ENCODE results near the gene PACS2. TPM values are rescaled to one million over a fixed set of nuclear protein-coding genes. Genes with fewer than 3 reads are reported as not detected.

Gene PACS2
- total and polyA plus RNA-seq, 4 donors, result 5.1 to 21.9 (median 9.8) TPM

DNA sequence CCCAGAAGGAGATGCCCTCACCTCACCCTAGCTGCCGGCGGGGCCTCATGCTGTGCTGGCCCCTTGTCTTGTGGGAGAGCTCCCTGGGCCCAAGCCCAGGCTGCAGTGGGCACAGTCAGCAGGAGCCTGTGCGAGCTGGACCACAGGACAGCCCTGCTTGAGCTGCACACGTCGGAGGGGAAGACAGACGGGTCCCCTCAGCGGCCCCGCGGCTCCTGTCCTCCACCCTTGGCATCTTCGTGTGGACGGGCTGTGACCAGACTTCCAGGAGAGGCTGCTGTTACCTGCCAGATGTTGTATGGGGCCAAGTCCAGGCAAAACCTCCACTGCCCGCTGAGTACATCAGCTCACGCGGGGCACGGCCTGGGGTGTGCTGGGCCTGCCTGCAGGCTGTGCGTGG, 74.4 kb downstream of the PACS2 start:
- no peak overlapping the region for H3K27ac ChIP-seq (ENCODE audit: low read depth in 1 of 2, low read length in 2 of 2)
- DNase-seq (ENCODE audit: low spot score), result no peak
- no peaks in the 10 kb centered on the region for H3K4me1 ChIP-seq (ENCODE audit: control insufficient read depth in 4 of 4, insufficient read depth in 4 of 4, low read length in 3 of 4)
- no peaks in the 10 kb centered on the region for H3K9me3 ChIP-seq (ENCODE audit: control insufficient read depth in 4 of 4, low read length in 3 of 4)
- 95% methylated on average over 16 of the region's 16 CpGs for WGBS
- no peak overlapping the region for H3K4me3 ChIP-seq (ENCODE audit: low read depth in 1 of 3, low read length in 3 of 3)
- no peak for TF ChIP-seq YY1 (IDR thresholded peaks at IDR 0.05)
- no peak for TF ChIP-seq HNF4G (IDR thresholded peaks at IDR 0.05)
- TF ChIP-seq JUND (IDR thresholded peaks at IDR 0.05), result no peak
- TF ChIP-seq, protein P1, sequence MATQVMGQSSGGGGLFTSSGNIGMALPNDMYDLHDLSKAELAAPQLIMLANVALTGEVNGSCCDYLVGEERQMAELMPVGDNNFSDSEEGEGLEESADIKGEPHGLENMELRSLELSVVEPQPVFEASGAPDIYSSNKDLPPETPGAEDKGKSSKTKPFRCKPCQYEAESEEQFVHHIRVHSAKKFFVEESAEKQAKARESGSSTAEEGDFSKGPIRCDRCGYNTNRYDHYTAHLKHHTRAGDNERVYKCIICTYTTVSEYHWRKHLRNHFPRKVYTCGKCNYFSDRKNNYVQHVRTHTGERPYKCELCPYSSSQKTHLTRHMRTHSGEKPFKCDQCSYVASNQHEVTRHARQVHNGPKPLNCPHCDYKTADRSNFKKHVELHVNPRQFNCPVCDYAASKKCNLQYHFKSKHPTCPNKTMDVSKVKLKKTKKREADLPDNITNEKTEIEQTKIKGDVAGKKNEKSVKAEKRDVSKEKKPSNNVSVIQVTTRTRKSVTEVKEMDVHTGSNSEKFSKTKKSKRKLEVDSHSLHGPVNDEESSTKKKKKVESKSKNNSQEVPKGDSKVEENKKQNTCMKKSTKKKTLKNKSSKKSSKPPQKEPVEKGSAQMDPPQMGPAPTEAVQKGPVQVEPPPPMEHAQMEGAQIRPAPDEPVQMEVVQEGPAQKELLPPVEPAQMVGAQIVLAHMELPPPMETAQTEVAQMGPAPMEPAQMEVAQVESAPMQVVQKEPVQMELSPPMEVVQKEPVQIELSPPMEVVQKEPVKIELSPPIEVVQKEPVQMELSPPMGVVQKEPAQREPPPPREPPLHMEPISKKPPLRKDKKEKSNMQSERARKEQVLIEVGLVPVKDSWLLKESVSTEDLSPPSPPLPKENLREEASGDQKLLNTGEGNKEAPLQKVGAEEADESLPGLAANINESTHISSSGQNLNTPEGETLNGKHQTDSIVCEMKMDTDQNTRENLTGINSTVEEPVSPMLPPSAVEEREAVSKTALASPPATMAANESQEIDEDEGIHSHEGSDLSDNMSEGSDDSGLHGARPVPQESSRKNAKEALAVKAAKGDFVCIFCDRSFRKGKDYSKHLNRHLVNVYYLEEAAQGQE (IDR thresholded peaks at IDR 0.05), result no peak
- TF ChIP-seq HNF4A (conservative IDR thresholded peaks at IDR 0.05), result no peak
- TF ChIP-seq, protein P2, sequence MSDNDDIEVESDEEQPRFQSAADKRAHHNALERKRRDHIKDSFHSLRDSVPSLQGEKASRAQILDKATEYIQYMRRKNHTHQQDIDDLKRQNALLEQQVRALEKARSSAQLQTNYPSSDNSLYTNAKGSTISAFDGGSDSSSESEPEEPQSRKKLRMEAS (IDR thresholded peaks at IDR 0.05), result no peak
- TF ChIP-seq RXRA (IDR thresholded peaks at IDR 0.05), result no peak
- TF ChIP-seq SP1 (IDR thresholded peaks at IDR 0.05), result no peak
- no peak for TF ChIP-seq GABPA (IDR thresholded peaks at IDR 0.05 in 1 of 2, conservative IDR thresholded peaks at IDR 0.05 in 1 of 2)
- TF ChIP-seq TAF1 (conservative IDR thresholded peaks at IDR 0.05), result no peak
- no peaks in the 10 kb centered on the region for H3K27me3 ChIP-seq (ENCODE audit: control insufficient read depth in 4 of 4, insufficient read depth in 4 of 4, low read length in 3 of 4)
- H3K9ac ChIP-seq (ENCODE audit: low read depth in 1 of 2, low read length in 2 of 2), result no peak overlapping the region
- H3K36me3 ChIP-seq (ENCODE audit: control insufficient read depth in 4 of 4, insufficient read depth in 3 of 4, low read depth in 1 of 4, low read length in 3 of 4), result peaks cover 0 to 11% (median 1%) of the 10 kb centered on the region in 4 donors

DNA sequence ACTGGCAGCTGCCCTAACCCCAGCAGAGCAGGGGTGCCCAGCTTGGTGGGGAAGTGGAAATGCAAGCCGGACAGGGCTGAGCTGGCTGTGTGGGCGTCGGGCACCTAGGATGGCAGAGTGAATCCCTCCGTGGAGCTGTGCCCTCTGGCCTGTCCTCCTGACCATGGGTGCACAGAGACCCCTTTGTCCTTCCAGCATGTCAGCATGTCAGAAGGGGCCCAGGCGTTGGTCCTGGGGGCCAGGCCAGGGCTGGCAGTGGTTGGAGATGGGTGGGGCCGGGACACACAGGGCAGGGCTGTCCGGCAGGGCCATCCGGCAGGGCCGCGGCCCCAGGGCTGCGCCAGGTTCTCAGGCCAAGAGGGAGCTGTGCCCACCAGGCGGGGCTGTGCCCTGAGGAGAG, 75.0 kb downstream of the PACS2 start:
- no peaks in the 10 kb centered on the region for H3K4me1 ChIP-seq (ENCODE audit: control insufficient read depth in 4 of 4, insufficient read depth in 4 of 4, low read length in 3 of 4)
- H3K4me3 ChIP-seq (ENCODE audit: low read depth in 1 of 3, low read length in 3 of 3), result no peak overlapping the region
- WGBS, result 89% methylated on average over 12 of the region's 12 CpGs
- no peak for DNase-seq (ENCODE audit: low spot score)
- H3K36me3 ChIP-seq (ENCODE audit: control insufficient read depth in 4 of 4, insufficient read depth in 3 of 4, low read depth in 1 of 4, low read length in 3 of 4), result peaks cover 0 to 8% (median 1%) of the 10 kb centered on the region in 4 donors
- H3K9me3 ChIP-seq (ENCODE audit: control insufficient read depth in 4 of 4, low read length in 3 of 4), result no peaks in the 10 kb centered on the region
- H3K27ac ChIP-seq (ENCODE audit: low read depth in 1 of 2, low read length in 2 of 2), result no peak overlapping the region
- no peak overlapping the region for H3K9ac ChIP-seq (ENCODE audit: low read depth in 1 of 2, low read length in 2 of 2)
- no peaks in the 10 kb centered on the region for H3K27me3 ChIP-seq (ENCODE audit: control insufficient read depth in 4 of 4, insufficient read depth in 4 of 4, low read length in 3 of 4)
- TF ChIP-seq NR2F2 (IDR thresholded peaks at IDR 0.05) (no peak), EGR1 (IDR thresholded peaks at IDR 0.05; ENCODE audit: low read depth in 2 of 2) (no peak), HNF4G (IDR thresholded peaks at IDR 0.05) (no peak), SP1 (IDR thresholded peaks at IDR 0.05) (no peak), FOXA1 (IDR thresholded peaks at IDR 0.05) (no peak), RAD21 (IDR thresholded peaks at IDR 0.05) (no peak), JUND (IDR thresholded peaks at IDR 0.05) (no peak), TAF1 (conservative IDR thresholded peaks at IDR 0.05) (no peak), YY1 (IDR thresholded peaks at IDR 0.05) (no peak), HNF4A (conservative IDR thresholded peaks at IDR 0.05) (no peak), FOXA2 (IDR thresholded peaks at IDR 0.05) (no peak), GABPA (IDR thresholded peaks at IDR 0.05 in 1 of 2, conservative IDR thresholded peaks at IDR 0.05 in 1 of 2) (no peak)
- TF ChIP-seq, protein P1 (IDR thresholded peaks at IDR 0.05), result no peak
- TF ChIP-seq, protein P3, sequence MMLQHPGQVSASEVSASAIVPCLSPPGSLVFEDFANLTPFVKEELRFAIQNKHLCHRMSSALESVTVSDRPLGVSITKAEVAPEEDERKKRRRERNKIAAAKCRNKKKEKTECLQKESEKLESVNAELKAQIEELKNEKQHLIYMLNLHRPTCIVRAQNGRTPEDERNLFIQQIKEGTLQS (IDR thresholded peaks at IDR 0.05), result no peak
- TF ChIP-seq, protein P4, sequence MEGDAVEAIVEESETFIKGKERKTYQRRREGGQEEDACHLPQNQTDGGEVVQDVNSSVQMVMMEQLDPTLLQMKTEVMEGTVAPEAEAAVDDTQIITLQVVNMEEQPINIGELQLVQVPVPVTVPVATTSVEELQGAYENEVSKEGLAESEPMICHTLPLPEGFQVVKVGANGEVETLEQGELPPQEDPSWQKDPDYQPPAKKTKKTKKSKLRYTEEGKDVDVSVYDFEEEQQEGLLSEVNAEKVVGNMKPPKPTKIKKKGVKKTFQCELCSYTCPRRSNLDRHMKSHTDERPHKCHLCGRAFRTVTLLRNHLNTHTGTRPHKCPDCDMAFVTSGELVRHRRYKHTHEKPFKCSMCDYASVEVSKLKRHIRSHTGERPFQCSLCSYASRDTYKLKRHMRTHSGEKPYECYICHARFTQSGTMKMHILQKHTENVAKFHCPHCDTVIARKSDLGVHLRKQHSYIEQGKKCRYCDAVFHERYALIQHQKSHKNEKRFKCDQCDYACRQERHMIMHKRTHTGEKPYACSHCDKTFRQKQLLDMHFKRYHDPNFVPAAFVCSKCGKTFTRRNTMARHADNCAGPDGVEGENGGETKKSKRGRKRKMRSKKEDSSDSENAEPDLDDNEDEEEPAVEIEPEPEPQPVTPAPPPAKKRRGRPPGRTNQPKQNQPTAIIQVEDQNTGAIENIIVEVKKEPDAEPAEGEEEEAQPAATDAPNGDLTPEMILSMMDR (IDR thresholded peaks at IDR 0.05; ENCODE audit: low read depth, low read length, missing input control), result no peak
- TF ChIP-seq, protein P2 (IDR thresholded peaks at IDR 0.05), result no peak
